Esophagus muscularis mucosa (tissue), 3 donors: Measurements from ENCODE around the gene LDHD.

Experiments
- POLR2AphosphoS5 ChIP-seq, 2 donors: sonication (generic); formaldehyde crosslinking; IDR thresholded peaks; one replicate each; pipeline ENCODE4 v1.6.1; 2017; ENCODE audit warnings: antibody characterized with exemption in 2 of 2
- TF ChIP-seq, protein P1 (sequence below), 3 experiments: fragments of 200-600 bp in 2 of 3; fragments of 450-650 bp in 1 of 3; sonication (generic) in 2 of 3; IDR thresholded peaks; one replicate each; pipeline ENCODE4 v1.5.1; 2017 to 2019; ENCODE audit warnings: antibody characterized with exemption in 3 of 3, mild to moderate bottlenecking in 2 of 3, moderate library complexity in 1 of 3

DNA sequence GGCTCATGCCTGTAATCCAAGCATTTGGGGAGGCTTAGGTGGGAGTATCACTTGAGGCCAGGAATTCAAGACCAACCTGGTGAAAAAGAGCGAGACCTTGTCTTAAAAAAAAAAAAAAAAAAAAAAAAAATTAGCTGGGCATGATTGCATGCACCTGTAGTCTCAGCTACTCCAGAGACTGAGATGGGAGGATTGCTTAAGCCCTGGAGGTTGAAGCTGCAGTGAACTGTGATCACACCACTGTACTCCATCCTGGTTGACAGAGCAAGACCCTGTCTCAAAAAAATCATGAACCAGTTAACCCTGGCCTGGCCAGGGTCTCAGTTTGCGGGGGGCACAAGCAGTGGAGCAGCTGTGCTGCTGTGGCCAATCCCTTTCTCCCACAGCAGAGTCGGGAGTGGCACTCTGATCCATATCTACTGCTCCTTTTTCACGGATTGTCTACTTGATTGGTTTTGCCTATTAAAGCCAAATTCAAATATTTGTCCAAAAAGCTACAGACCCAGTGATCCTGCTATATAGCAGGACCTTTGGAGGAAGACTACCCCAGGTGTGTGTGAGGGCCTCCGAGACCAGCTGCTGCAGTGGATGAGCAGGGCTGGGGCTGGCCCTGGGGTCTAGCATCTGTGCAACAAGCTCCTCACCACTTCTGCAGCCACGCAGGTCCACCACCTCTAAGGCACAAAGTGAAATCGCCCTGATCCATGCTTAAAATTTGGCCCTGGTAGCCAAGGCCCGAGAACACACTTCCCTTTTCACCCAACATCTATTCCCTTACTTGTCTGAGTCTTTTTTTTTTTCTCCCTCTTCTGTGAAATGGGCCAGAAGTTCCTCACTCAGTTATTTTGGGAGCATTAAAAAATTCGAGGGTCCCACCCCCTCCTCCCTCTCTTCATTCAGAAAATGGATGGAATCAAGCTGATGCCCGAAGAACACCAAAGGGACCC, 48.2 kb downstream of the LDHD start:
- TF ChIP-seq, protein P1, sequence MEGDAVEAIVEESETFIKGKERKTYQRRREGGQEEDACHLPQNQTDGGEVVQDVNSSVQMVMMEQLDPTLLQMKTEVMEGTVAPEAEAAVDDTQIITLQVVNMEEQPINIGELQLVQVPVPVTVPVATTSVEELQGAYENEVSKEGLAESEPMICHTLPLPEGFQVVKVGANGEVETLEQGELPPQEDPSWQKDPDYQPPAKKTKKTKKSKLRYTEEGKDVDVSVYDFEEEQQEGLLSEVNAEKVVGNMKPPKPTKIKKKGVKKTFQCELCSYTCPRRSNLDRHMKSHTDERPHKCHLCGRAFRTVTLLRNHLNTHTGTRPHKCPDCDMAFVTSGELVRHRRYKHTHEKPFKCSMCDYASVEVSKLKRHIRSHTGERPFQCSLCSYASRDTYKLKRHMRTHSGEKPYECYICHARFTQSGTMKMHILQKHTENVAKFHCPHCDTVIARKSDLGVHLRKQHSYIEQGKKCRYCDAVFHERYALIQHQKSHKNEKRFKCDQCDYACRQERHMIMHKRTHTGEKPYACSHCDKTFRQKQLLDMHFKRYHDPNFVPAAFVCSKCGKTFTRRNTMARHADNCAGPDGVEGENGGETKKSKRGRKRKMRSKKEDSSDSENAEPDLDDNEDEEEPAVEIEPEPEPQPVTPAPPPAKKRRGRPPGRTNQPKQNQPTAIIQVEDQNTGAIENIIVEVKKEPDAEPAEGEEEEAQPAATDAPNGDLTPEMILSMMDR (IDR thresholded peaks at IDR 0.05) = no peak
- TF ChIP-seq POLR2AphosphoS5 (IDR thresholded peaks at IDR 0.05) = no peak
